ENCODE data around the gene COQ8A.
A peak's percentile ranks its signal among the peaks of the same experiment; 100 is the strongest.

The COQ8A gene

GRCh38 chr1:226986496-226987178 lies 46.5 kb downstream of the COQ8A start:
- DNase-seq (ENCODE audit: low spot score) = no peak
- TF ChIP-seq CTCF (conservative IDR thresholded peaks at IDR 0.05; ENCODE audit: low read depth) = no peak
- POLR2A ChIA-PET (ENCODE audit: low non-redundant PET) = no interaction called here
- CTCF ChIA-PET = interaction anchor here (0.6 to 0.9 kb wide), 2 partner anchors 47 to 462 kb away, joined by 3 to 4 read pairs; no protein-coding TSS in a partner anchor
- peak overlapping the region; percentile 42 for H3K27ac ChIP-seq

- H3K27ac ChIP-seq = no peak overlapping the region
- POLR2A ChIA-PET (ENCODE audit: low non-redundant PET) = no interaction called here
- CTCF ChIA-PET = interaction anchor here (0.9 kb wide), 1 partner anchor 462 kb away, joined by 4 read pairs; no protein-coding TSS in a partner anchor
- DNase-seq (ENCODE audit: low spot score) = no peak
- TF ChIP-seq CTCF (conservative IDR thresholded peaks at IDR 0.05; ENCODE audit: low read depth) = no peak
Observed at GRCh38 chr1:226987179-226987536, 47.1 kb downstream of the COQ8A start.

GRCh38 chr1:226987623-226988333 lies 47.7 kb downstream of the COQ8A start:
- no peak for TF ChIP-seq CTCF (conservative IDR thresholded peaks at IDR 0.05; ENCODE audit: low read depth)
- ChIA-PET CTCF (interaction anchor here (0.7 to 0.9 kb wide), 2 partner anchors 17 to 461 kb away, joined by 4 to 8 read pairs; no protein-coding TSS in a partner anchor), POLR2A (ENCODE audit: low non-redundant PET) (no interaction called here)
- DNase-seq (ENCODE audit: low spot score) = no peak
- no peak overlapping the region for H3K27ac ChIP-seq

- DNase-seq (ENCODE audit: low spot score) = no peak
- ChIA-PET POLR2A (ENCODE audit: low non-redundant PET) (no interaction called here), CTCF (no interaction called here)
- H3K27ac ChIP-seq = no peak overlapping the region
- TF ChIP-seq CTCF (conservative IDR thresholded peaks at IDR 0.05; ENCODE audit: low read depth) = no peak
Observed at GRCh38 chr1:226988334-226988666, 48.2 kb downstream of the COQ8A start.

- H3K27ac ChIP-seq = no peak overlapping the region
- POLR2A ChIA-PET (ENCODE audit: low non-redundant PET) = no interaction called here
- CTCF ChIA-PET = interaction anchor here (0.6 to 0.8 kb wide), 2 partner anchors 77 to 763 kb away, joined by 4 to 5 read pairs; no protein-coding TSS in a partner anchor
- TF ChIP-seq CTCF (conservative IDR thresholded peaks at IDR 0.05; ENCODE audit: low read depth) = no peak
- DNase-seq (ENCODE audit: low spot score) = no peak
Observed at GRCh38 chr1:226989085-226989920, 49.2 kb downstream of the COQ8A start.

GRCh38 chr1:226990133-226990716 lies 50.1 kb downstream of the COQ8A start:
- no peak overlapping the region for H3K27ac ChIP-seq
- ChIA-PET POLR2A (ENCODE audit: low non-redundant PET) (no interaction called here), CTCF (interaction anchor here (0.6 kb wide), 1 partner anchor 764 kb away, joined by 5 read pairs; no protein-coding TSS in a partner anchor)
- TF ChIP-seq CTCF (conservative IDR thresholded peaks at IDR 0.05; ENCODE audit: low read depth) = no peak
- DNase-seq (ENCODE audit: low spot score) = no peak

Measured in RWPE1 (cell line).